Epithelial cell of proximal tubule (primary cell): Measurements from ENCODE around the gene INTS11. TPM values are rescaled to one million over a fixed set of nuclear protein-coding genes. Genes with fewer than 3 reads are reported as not detected.

Source experiments
- DNase-seq: peaks from one replicate; pipeline ENCODE4 v3.0.0-alpha.2; 2011; ENCODE audit warnings: low read depth
- H3K4me3 ChIP-seq: 2 replicates; pipeline ENCODE4 v1.5.1; 2011; ENCODE audit warnings: low read depth, mild to moderate bottlenecking, low read length
- CTCF ChIP-seq: conservative IDR thresholded peaks from 2 replicates; pipeline ENCODE4 v1.5.1; 2012; ENCODE audit warnings: low read depth, mild to moderate bottlenecking, low read length
- total RNA-seq: library from RNA; depleted of rRNA; stranded (reverse); fragments of >200 nt; gene quantifications from 2 replicates; pipeline ENCODE4 v1.2.3, GENCODE V29; 2015

Gene INTS11
- total RNA-seq, 1 donor from 2014 or later, result 58.7 TPM

DNA sequence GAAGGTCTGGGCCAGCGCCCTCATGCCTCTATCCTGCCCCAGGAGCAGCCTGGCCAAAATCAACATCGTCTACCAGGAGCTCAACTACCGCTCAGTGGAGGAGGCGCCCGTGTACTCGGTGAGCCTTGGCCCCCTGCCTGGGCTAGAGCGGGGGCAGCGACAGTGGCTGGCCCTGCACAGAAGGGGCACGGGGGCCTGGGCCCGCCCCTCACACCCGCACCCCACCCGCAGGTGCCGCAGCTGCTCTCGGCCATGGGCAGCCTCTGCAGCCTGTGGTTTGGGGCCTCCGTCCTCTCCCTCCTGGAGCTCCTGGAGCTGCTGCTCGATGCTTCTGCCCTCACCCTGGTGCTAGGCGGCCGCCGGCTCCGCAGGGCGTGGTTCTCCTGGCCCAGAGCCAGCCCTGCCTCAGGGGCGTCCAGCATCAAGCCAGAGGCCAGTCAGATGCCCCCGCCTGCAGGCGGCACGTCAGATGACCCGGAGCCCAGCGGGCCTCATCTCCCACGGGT, 33.4 kb downstream of the INTS11 start:
- no peak for TF ChIP-seq CTCF
- no peak overlapping the region for H3K4me3 ChIP-seq
- DNase-seq, result no peak

GRCh38 chr1:1290238-1290731, 34.2 kb downstream of the INTS11 start:
- no peak for DNase-seq
- H3K4me3 ChIP-seq, result no peak overlapping the region
- peak; percentile 60 for TF ChIP-seq CTCF

DNA sequence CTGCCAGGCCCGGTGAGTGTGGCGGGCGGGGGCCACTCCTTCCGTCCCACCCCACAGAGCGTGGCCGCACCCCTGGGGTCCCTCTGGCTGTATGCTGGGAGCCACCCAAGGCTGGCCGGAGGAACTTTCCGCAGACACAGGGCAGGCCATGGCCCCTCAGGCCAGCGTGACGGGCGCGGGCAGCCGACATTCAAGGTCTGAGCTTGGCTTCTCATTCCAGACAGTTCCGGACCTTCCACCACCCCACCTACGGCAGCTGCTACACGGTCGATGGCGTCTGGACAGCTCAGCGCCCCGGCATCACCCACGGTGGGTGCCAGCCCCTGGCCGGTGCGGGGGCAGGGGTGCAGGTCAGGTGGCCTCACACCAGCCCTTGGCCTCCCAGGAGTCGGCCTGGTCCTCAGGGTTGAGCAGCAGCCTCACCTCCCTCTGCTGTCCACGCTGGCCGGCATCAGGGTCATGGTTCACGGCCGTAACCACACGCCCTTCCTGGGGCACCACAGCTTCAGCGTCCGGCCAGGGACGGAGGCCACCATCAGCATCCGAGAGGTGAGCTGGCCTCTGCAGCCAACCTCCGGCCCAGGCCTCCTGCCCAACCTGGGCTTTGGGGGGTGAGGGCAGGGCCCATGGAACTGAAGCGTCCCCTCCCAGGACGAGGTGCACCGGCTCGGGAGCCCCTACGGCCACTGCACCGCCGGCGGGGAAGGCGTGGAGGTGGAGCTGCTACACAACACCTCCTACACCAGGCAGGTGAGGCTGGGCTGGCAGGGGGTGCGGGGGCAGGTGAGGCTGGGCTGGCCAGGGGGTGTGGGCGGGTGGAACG, 37.0 kb downstream of the INTS11 start:
- H3K4me3 ChIP-seq, result no peak overlapping the region
- no peak for TF ChIP-seq CTCF

DNA sequence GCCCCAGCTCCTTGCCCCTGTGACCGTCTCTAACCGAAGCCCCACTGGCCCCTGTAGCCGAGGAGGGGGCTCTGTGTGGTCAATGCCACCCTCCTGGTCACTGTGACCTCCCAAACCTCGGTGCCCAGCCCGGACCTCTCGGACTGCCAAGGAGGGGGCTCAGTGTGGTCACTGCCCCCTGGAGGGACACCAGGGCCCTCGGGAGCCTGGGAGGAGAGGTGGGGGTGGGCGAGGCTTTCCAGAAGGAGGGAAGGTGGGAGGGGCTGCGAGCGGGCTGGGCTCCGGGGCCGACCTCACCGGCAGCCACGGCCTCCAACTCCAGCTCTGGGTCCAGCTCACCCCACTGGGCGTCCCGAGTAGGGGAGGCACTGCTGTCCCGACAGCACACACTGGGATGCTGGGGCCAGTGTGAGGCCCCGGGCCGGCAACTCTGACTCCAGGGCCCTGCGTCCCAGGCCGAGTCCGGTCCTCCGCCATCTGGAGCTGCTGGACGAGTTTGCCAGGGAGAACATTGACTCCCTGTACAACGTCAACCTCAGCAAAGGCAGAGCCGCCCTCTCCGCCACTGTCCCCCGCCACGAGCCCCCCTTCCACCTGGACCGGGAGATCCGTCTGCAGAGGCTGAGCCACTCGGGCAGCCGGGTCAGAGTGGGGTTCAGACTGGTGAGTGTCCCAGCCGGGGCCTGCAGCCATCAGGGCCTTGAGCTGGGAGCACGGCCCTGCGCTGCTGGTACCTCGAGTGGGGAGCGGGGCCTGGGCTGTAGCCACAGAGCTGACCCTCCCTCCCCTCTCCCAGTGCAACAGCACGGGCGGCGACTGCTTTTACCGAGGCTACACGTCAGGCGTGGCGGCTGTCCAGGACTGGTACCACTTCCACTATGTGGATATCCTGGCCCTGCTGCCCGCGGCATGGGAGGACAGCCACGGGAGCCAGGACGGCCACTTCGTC, 37.9 kb downstream of the INTS11 start:
- no peak overlapping the region for H3K4me3 ChIP-seq
- DNase-seq, result no peak
- no peak for TF ChIP-seq CTCF

More for the DNA sequence above, 37.0 kb downstream of the INTS11 start:
- no peak for DNase-seq

GRCh38 chr1:1285611-1286311, 38.7 kb downstream of the INTS11 start:
- DNase-seq, result no peak
- no peak overlapping the region for H3K4me3 ChIP-seq
- no peak for TF ChIP-seq CTCF

GRCh38 chr1:1285102-1285571, 39.3 kb downstream of the INTS11 start:
- no peak for TF ChIP-seq CTCF
- no peak for DNase-seq
- no peak overlapping the region for H3K4me3 ChIP-seq
